ENCODE results near the gene DLGAP1.

The DLGAP1 gene

GRCh38 chr18:3495691-3496430 is 959.2 kb downstream of the DLGAP1 start:
- no peak for TF ChIP-seq YY1 (IDR thresholded peaks at IDR 0.05; ENCODE audit: low read depth)
- TF ChIP-seq MAX (IDR thresholded peaks at IDR 0.05), result no peak
- no peak for TF ChIP-seq TCF12 (IDR thresholded peaks at IDR 0.05; ENCODE audit: low read depth)
- TF ChIP-seq TAF1 (IDR thresholded peaks at IDR 0.05; ENCODE audit: low read depth), result no peak
- TF ChIP-seq REST (IDR thresholded peaks at IDR 0.05; ENCODE audit: low read depth), result no peak
- TF ChIP-seq ZBTB7A (IDR thresholded peaks at IDR 0.05; ENCODE audit: low read depth), result no peak
- TF ChIP-seq EGR1 (IDR thresholded peaks at IDR 0.05), result no peak
- TF ChIP-seq FOXM1 (IDR thresholded peaks at IDR 0.05; ENCODE audit: borderline replicate concordance, low read depth), result no peak
- no peak for TF ChIP-seq NFIC (IDR thresholded peaks at IDR 0.05)
- no peak for TF ChIP-seq USF1 (IDR thresholded peaks at IDR 0.05)
- TF ChIP-seq RAD21 (IDR thresholded peaks at IDR 0.05; ENCODE audit: low read depth), result no peak
- TF ChIP-seq CEBPB (IDR thresholded peaks at IDR 0.05), result no peak
- TF ChIP-seq CREB1 (IDR thresholded peaks at IDR 0.05; ENCODE audit: low read depth), result no peak
- TF ChIP-seq TEAD4 (IDR thresholded peaks at IDR 0.05), result no peak
- TF ChIP-seq EP300 (IDR thresholded peaks at IDR 0.05; ENCODE audit: borderline replicate concordance), result no peak

GRCh38 chr18:3494569-3494968 is 960.5 kb downstream of the DLGAP1 start:
- TF ChIP-seq CREB1 (IDR thresholded peaks at IDR 0.05; ENCODE audit: low read depth), result no peak

GRCh38 chr18:3494245-3494526 is 960.9 kb downstream of the DLGAP1 start:
- TF ChIP-seq YY1 (IDR thresholded peaks at IDR 0.05; ENCODE audit: low read depth) (no peak), USF1 (IDR thresholded peaks at IDR 0.05) (no peak), TEAD4 (IDR thresholded peaks at IDR 0.05) (no peak), FOXM1 (IDR thresholded peaks at IDR 0.05; ENCODE audit: borderline replicate concordance, low read depth) (no peak), ZBTB7A (IDR thresholded peaks at IDR 0.05; ENCODE audit: low read depth) (no peak), EGR1 (IDR thresholded peaks at IDR 0.05) (no peak), CEBPB (IDR thresholded peaks at IDR 0.05) (no peak), RAD21 (IDR thresholded peaks at IDR 0.05; ENCODE audit: low read depth) (no peak), NFIC (IDR thresholded peaks at IDR 0.05) (no peak), REST (IDR thresholded peaks at IDR 0.05; ENCODE audit: low read depth) (no peak), MAX (IDR thresholded peaks at IDR 0.05) (no peak), EP300 (IDR thresholded peaks at IDR 0.05; ENCODE audit: borderline replicate concordance) (no peak), CREB1 (IDR thresholded peaks at IDR 0.05; ENCODE audit: low read depth) (no peak), TCF12 (IDR thresholded peaks at IDR 0.05; ENCODE audit: low read depth) (no peak), TAF1 (IDR thresholded peaks at IDR 0.05; ENCODE audit: low read depth) (no peak)

- TF ChIP-seq TCF12 (IDR thresholded peaks at IDR 0.05; ENCODE audit: low read depth) (no peak), EGR1 (IDR thresholded peaks at IDR 0.05) (no peak), ZBTB7A (IDR thresholded peaks at IDR 0.05; ENCODE audit: low read depth) (no peak), EP300 (IDR thresholded peaks at IDR 0.05; ENCODE audit: borderline replicate concordance) (no peak), NFIC (IDR thresholded peaks at IDR 0.05) (no peak), CEBPB (IDR thresholded peaks at IDR 0.05) (no peak), MAX (IDR thresholded peaks at IDR 0.05) (no peak), RAD21 (IDR thresholded peaks at IDR 0.05; ENCODE audit: low read depth) (no peak), TEAD4 (IDR thresholded peaks at IDR 0.05) (no peak)
Observed at GRCh38 chr18:3493501-3494244, 961.4 kb downstream of the DLGAP1 start.

- TF ChIP-seq TEAD4 (IDR thresholded peaks at IDR 0.05), result no peak
- TF ChIP-seq CEBPB (IDR thresholded peaks at IDR 0.05), result no peak
- no peak for TF ChIP-seq TCF12 (IDR thresholded peaks at IDR 0.05; ENCODE audit: low read depth)
- no peak for TF ChIP-seq NFIC (IDR thresholded peaks at IDR 0.05)
- no peak for TF ChIP-seq MAX (IDR thresholded peaks at IDR 0.05)
Observed at GRCh38 chr18:3492721-3493120, 962.4 kb downstream of the DLGAP1 start.

Measured in Ishikawa (cell line).